Neutrophil (primary cell): Measurements from ENCODE around the gene FLRT2.

Experiments used
- H3K27ac ChIP-seq: fragments of 200-600 bp; sonication (generic); 2 replicates; pipeline ENCODE4 v1.5.1; 2016; ENCODE audit warnings: mild to moderate bottlenecking, moderate library complexity
- H3K27me3 ChIP-seq: fragments of 200-600 bp; sonication (generic); 2 replicates; pipeline ENCODE4 v1.6.0; 2016; ENCODE audit warnings: mild to moderate bottlenecking
- H3K36me3 ChIP-seq: fragments of 200-600 bp; sonication (generic); 2 replicates; pipeline ENCODE4 v1.5.1; 2017
- H3K4me1 ChIP-seq, 2 experiments: fragments of 200-600 bp in 1 of 2; sonication (generic) in 1 of 2; 1 replicate in 1 of 2; 2 replicates in 1 of 2; pipeline versions ENCODE4 v1.5.1 to v1.6.1; 2013 to 2016; ENCODE audit warnings: low read depth in 1 of 2, low read length in 1 of 2, mild to moderate bottlenecking in 1 of 2, moderate library complexity in 1 of 2; ENCODE audit not compliant: control insufficient read depth in 1 of 2, insufficient read depth in 1 of 2
- H3K4me3 ChIP-seq, 2 experiments: fragments of 200-600 bp in 1 of 2; sonication (generic) in 1 of 2; 1 replicate in 1 of 2; 2 replicates in 1 of 2; pipeline ENCODE4 v1.5.1; 2013 to 2016; ENCODE audit warnings: low read depth in 1 of 2, low read length in 1 of 2, mild to moderate bottlenecking in 1 of 2, moderate library complexity in 1 of 2
- H3K9me3 ChIP-seq: fragments of 200-600 bp; sonication (generic); 2 replicates; pipeline ENCODE4 v1.5.1; 2016
- TF ChIP-seq, protein P1 (sequence below): fragments of 200-600 bp; sonication (generic); IDR thresholded peaks from 2 replicates; pipeline ENCODE4 v1.5.1; 2016; ENCODE audit warnings: antibody characterized with exemption

The FLRT2 gene

DNA sequence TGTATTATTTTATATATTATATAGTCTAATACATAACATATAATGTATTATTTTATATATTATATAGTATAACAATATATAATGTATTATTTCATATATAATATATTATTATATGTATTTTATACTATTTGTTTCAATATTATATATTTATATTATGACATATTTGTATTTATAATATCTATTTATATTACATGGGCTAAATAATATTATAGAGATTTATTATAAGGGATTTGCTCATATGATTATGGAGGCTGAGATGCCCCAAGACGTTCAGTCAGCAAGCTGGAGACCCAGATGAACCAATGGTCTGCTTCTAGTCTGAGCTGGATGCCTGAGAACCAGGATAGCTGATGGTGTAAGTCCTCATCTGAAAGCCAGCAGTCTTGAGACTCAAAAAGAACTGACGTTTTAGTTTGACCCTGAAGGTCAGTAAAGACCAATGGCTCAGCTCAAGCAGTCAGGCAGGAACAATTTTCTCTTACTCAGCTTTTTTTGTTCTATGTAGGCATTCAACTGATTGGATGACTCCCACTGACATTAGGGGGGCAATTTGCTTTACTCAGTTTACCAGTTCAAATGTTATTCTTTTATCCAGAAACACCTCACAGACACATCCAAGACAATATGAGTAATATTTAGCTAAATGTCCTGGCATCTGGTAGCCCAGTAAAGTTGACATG is 130.4 kb downstream of the FLRT2 start:
- TF ChIP-seq, protein P1, sequence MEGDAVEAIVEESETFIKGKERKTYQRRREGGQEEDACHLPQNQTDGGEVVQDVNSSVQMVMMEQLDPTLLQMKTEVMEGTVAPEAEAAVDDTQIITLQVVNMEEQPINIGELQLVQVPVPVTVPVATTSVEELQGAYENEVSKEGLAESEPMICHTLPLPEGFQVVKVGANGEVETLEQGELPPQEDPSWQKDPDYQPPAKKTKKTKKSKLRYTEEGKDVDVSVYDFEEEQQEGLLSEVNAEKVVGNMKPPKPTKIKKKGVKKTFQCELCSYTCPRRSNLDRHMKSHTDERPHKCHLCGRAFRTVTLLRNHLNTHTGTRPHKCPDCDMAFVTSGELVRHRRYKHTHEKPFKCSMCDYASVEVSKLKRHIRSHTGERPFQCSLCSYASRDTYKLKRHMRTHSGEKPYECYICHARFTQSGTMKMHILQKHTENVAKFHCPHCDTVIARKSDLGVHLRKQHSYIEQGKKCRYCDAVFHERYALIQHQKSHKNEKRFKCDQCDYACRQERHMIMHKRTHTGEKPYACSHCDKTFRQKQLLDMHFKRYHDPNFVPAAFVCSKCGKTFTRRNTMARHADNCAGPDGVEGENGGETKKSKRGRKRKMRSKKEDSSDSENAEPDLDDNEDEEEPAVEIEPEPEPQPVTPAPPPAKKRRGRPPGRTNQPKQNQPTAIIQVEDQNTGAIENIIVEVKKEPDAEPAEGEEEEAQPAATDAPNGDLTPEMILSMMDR, result no peak
- H3K36me3 ChIP-seq, result no peaks in the 10 kb centered on the region

DNA sequence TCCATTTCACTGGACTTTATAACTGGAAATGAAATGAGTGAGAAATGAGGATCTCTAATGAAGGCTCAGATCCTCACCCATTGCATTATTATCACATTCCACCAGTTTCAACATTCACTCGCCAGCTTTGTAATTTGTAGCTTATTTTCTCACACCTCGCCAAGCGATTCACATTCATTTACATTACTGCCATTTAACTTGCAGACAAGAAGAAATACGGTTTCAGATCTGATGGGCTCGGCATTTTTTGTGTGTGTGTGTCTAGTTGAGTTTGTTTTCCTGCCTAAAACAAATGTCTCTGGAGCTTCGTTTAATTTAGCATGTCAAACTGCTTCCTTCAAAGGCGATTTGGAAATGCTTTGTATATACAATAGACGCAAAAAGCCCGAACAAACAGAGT is 132.2 kb downstream of the FLRT2 start:
- Histone ChIP-seq H3K27me3 (no peaks in the 10 kb centered on the region), H3K36me3 (no peaks in the 10 kb centered on the region), H3K4me3 (no peak overlapping the region), H3K9me3 (no peaks in the 10 kb centered on the region), H3K27ac (no peak overlapping the region), H3K4me1 (no peaks in the 10 kb centered on the region)
- TF ChIP-seq, protein P1, result no peak

More for the DNA sequence above, 130.4 kb downstream of the FLRT2 start:
- no peak overlapping the region for H3K27ac ChIP-seq
- H3K4me3 ChIP-seq, result no peak overlapping the region
- no peaks in the 10 kb centered on the region for H3K9me3 ChIP-seq
- no peaks in the 10 kb centered on the region for H3K4me1 ChIP-seq
- no peaks in the 10 kb centered on the region for H3K27me3 ChIP-seq

DNA sequence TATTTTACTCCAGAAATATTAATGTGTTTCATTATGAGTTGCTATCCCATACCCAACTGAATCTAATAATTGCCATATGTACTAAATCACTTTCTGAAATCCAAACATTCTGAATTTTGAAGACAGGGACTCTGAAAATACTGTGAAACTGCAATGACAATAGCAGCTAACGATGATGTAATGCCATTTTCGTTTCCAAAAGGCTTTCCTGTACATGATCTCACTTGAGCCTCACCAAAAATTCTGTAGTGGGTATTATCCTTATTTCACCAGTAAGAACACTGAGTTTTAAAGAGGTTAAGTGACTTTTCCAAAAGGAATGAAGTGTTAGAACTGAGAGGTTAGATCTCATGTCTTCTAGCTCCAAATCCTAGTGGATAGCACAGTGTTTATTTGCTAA is 133.3 kb downstream of the FLRT2 start:
- Histone ChIP-seq H3K27me3 (no peaks in the 10 kb centered on the region), H3K4me3 (no peak overlapping the region)

DNA sequence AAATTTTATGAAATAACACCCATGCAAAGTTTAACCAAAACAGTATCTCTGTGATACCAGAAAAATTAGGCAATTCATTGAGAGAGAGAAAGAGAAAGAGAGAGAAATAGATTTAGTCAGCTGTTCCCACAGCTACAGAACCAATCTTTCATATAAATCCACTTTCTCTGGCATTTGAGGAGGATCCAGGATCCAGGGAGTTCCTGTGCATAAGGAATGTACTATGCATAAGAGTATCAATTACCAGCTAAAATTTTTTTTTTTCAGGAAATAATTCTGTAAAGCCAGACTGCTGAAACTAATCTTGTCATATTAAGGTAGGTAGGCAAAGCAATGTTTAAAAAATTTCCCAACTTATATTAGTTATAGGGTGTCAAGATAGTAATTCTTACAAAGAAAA is 133.7 kb downstream of the FLRT2 start:
- Histone ChIP-seq H3K4me3 (no peak overlapping the region), H3K9me3 (no peaks in the 10 kb centered on the region), H3K4me1 (no peaks in the 10 kb centered on the region), H3K36me3 (no peaks in the 10 kb centered on the region), H3K27me3 (no peaks in the 10 kb centered on the region), H3K27ac (no peak overlapping the region)
- TF ChIP-seq, protein P1, result no peak

More for the DNA sequence above, 133.3 kb downstream of the FLRT2 start:
- H3K36me3 ChIP-seq, result no peaks in the 10 kb centered on the region
- TF ChIP-seq, protein P1, result no peak
- H3K9me3 ChIP-seq, result no peaks in the 10 kb centered on the region
- no peaks in the 10 kb centered on the region for H3K4me1 ChIP-seq
- H3K27ac ChIP-seq, result no peak overlapping the region

DNA sequence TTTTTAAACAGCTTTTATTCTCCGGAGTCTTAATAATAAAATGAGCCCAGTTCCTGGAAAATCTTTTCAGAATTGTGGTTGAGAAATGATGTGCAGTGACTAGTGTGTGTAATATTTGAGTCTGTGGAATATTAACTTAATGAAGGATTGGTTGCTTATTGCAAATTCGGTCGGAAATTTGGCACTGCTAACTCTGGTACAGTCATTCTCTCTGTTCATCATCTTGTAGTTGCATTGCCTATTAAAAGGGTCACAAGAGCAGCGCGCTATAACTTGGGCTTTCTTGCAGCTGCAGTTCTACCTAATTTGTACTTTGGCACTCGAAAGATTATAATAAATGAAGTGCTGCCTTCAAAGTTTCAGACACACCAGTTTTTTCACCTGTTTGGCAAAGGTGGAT is 146.0 kb downstream of the FLRT2 start:
- H3K27me3 ChIP-seq, result no peaks in the 10 kb centered on the region
- no peak overlapping the region for H3K4me3 ChIP-seq
- no peaks in the 10 kb centered on the region for H3K36me3 ChIP-seq
- H3K9me3 ChIP-seq, result no peaks in the 10 kb centered on the region
- no peaks in the 10 kb centered on the region for H3K4me1 ChIP-seq
- TF ChIP-seq, protein P1, result no peak
- no peak overlapping the region for H3K27ac ChIP-seq
